Measurements from ENCODE around the gene STX1A.
A peak's percentile ranks its signal among the peaks of the same experiment; 100 is the strongest.

Gene STX1A

GRCh38 chr7:73718905-73719805 is at the start of gene STX1A:
TSS of gene STX1A (minus strand) at chr7:73719669. CDS start at chr7:73719631, 38 bp downstream.
- peak; percentile 44 for DNase-seq

GRCh38 chr7:73768641-73769480 is 49.4 kb upstream of the STX1A start:
- DNase-seq, result no peak

GRCh38 chr7:73766556-73767229 is 47.2 kb upstream of the STX1A start:
- DNase-seq, result no peak

DNA sequence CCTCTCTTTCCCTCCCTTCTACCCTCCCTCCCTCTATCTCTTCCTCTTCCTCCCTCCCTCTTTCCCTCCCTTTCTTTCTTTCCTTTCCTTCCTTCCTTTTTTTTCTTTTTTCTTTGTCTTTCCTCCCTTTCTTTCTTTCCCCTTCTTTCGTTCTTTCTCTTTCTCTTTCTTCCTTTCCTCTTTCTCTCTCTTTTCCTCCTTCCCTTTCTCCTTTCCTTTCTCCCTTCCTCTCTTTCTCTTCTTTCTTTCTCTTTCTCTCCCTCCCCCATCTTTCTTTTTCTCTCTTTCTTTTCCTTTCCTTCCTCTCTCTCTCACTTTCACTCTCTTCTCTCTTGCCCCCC is 43.2 kb upstream of the STX1A start:
- no peak for DNase-seq

GRCh38 chr7:73761854-73762658 is 42.6 kb upstream of the STX1A start:
- DNase-seq, result peak; percentile 27

- no peak for DNase-seq
Observed at GRCh38 chr7:73758581-73759138, 39.2 kb upstream of the STX1A start.

GRCh38 chr7:73749931-73750776 is 30.7 kb upstream of the STX1A start:
- no peak for DNase-seq

DNA sequence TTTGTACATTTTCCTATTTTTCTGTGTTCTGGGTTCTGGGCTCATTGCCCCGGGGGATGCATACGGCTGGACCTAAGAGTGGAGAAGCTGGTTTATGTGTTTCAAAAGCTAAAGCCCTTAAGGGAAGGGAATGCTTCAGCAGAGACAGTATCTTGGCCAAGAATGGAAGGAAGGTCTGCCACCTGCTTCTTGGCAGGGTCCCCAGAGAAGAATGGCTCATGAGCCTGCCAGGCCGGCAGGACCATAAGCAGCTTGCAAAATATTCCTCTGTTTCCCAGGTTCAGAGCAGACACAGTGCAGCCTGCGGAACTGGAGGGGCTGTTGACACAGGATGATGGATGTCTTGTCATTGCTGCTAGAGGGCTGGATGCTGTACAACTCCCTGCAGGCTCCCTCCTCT is 26.9 kb upstream of the STX1A start:
- DNase-seq, result no peak

GRCh38 chr7:73742753-73743641 is 23.5 kb upstream of the STX1A start:
- peak; percentile 60 for DNase-seq

- DNase-seq, result no peak
Observed at GRCh38 chr7:73742338-73742752, 22.9 kb upstream of the STX1A start.

- no peak for DNase-seq
Observed at GRCh38 chr7:73741600-73741999, 22.1 kb upstream of the STX1A start.

GRCh38 chr7:73740771-73741170 is 21.3 kb upstream of the STX1A start:
- DNase-seq, result no peak

- DNase-seq, result no peak
Observed at GRCh38 chr7:73740212-73740611, 20.7 kb upstream of the STX1A start.

GRCh38 chr7:73739387-73739767 is 19.9 kb upstream of the STX1A start:
- no peak for DNase-seq

DNA sequence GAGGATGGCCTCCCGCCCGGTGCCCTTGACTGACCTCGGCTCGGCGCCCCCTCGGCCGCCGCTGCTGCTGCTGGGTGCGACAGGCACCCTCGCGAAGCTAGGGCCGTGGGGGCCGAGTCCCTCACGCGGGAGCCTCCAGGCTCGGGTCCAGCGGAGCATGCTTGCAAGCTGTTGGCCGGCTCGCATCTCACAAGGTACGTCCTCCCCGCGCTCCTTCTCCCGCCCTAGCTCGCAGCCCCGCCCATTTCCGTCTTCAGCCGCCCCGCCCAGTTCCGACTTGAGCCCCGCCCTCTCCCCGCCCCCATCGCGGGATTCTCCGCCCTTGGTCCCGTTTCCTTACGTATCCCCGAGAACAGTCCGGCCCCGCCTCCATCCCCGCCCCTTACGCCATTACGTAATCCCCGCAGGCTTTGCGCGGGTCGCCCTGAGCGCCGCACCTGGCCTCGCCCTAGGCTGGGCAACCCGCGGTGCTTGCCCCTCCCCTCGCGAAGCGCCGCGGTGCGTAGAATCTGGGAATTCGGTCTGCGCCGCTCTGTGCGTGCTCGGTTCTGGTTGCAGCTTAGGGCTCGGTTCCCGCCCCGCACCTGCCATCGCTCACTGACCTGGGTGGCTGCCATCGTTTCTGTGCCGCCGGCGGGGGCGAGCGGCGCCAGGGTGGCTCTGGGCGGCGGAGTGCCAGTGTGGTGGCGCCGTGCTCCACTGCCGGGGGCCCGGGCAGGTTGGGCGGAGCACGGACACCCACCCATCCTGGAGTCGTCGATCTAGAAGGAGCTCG is 19.3 kb upstream of the STX1A start, which contains the start of gene ABHD11:
ABHD11 (minus strand) TSS at position 191 of the 775 bp plus-strand sequence; CDS start at position 159, 32 bp downstream.
- peak; percentile 98 for DNase-seq

GRCh38 chr7:73738220-73738611 is 18.7 kb upstream of the STX1A start:
- peak; percentile 53 for DNase-seq

DNA sequence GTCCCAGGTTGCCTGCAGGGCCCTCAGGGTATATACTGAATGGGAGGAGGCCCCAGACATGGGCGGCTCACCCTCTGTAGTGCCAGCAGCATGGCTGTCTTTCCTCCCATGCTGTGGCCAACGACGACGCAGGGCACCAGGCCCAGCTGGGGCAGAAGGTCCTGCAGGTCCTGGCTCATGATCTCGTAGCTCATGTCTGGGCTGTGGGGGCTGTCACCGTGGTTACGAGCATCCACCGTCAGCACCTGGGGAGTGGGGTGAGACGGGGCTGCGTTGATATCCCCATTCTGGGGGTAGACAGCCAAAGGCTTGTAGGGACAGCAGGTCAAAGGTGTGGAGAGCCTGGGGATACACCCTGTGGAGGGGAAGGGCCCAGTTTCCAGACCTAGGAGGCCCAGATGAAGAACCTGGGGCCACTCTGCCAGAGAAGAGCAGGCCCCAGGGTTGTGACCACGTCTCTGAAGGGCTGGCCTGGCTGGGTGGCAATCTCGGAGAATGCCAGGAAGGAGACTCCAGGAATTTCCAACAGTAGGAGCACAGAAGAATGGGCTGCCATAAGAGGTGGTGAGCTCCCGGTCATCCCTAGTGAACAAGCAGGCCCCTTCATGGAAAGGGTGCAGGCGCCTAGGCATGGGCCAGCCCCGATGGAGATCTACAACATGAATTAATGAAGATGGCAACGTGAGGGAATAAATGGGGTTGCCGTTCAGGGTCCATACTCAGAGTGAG is 18.2 kb upstream of the STX1A start:
- DNase-seq, result no peak

DNA sequence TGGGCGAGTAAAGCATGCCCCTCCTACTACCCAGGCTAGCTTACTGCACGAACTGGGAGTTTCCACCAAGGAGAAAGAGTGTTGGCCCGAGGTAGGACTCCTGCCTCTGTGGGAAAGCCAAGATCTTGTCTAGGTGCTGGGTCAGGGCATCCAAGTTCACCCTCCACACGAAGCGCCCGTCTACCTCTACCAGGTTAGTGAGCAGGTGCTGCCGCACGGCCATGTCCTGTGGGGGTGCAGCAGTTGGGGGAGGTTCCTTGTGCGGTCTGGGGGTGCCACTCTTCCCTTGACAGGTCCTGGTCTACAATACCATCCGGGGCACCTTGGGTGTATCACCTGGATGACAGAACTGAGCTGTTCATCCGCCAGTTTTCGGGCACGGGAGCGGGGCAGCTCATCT is 17.4 kb upstream of the STX1A start:
- no peak for DNase-seq

GRCh38 chr7:73735528-73735905 is 16.0 kb upstream of the STX1A start:
- DNase-seq, result no peak

All from NCI-H2227 treated with DMSO at 0.1 percent for 48 hours (cell line).